PC-3 (cell line): ENCODE results near the gene CST4. TPM values are rescaled to one million over a fixed set of nuclear protein-coding genes. Genes with fewer than 3 reads are reported as not detected.

ENCODE experiments used
- ATAC-seq: fragments of 200-7000 bp; cut with Tn5 transposase; 2 replicates; pipeline ENCODE4 v1.9.1; 2020; ENCODE audit warnings: mild to moderate bottlenecking, moderate library complexity
- BruUV-seq: library from RNA; stranded (reverse); fragments of 400-500 nt; replicated peaks from 2 replicates; lab custom pipeline; 2021; lab: Mats Ljungman, UMichigan
- CTCF ChIA-PET: fragments of 300-600 bp; sonication (Branson Sonifier 250); formaldehyde crosslinking; loops from one replicate; lab custom pipeline; 2022; ENCODE audit warnings: antibody characterized with exemption; lab: Charles Lee
- POLR2A ChIA-PET: fragments of 300-600 bp; sonication (Branson Sonifier 250); formaldehyde crosslinking; loops from one replicate; lab custom pipeline; 2022; ENCODE audit warnings: antibody characterized with exemption; ENCODE audit not compliant: unreplicated experiment; lab: Charles Lee
- DNase-seq: peaks from one replicate; pipeline ENCODE4 v3.0.0-alpha.2; 2015
- H2AFZ ChIP-seq: fragments of 300-600 bp; sonication (generic); 2 replicates; pipeline ENCODE4 v1.6.0; 2016; ENCODE audit warnings: antibody characterized with exemption, low read length
- H3F3A ChIP-seq: fragments of 300-600 bp; sonication (generic); one replicate; pipeline ENCODE4 v1.6.0; 2017; ENCODE audit warnings: antibody characterized with exemption, low read length, control low read depth, mild to moderate bottlenecking; ENCODE audit not compliant: unreplicated experiment
- H3K27ac ChIP-seq: fragments of 300-600 bp; sonication (generic); 2 replicates; pipeline ENCODE4 v1.5.1; 2016; ENCODE audit warnings: mild to moderate bottlenecking, low read length
- H3K27me3 ChIP-seq: fragments of 300-600 bp; sonication (generic); 2 replicates; pipeline ENCODE4 v1.6.1; 2016; ENCODE audit warnings: low read length, mixed read lengths
- H3K36me3 ChIP-seq: fragments of 300-600 bp; sonication (generic); 2 replicates; pipeline ENCODE4 v1.6.1; 2016; ENCODE audit warnings: low read depth, mixed run types, low read length, mixed read lengths
- H3K4me1 ChIP-seq: fragments of 300-600 bp; sonication (generic); 2 replicates; pipeline ENCODE4 v1.5.1; 2016; ENCODE audit warnings: low read length; ENCODE audit not compliant: insufficient read depth
- H3K4me2 ChIP-seq: fragments of 300-600 bp; sonication (generic); 2 replicates; pipeline ENCODE4 v1.6.0; 2016; ENCODE audit warnings: low read length
- H3K4me3 ChIP-seq: fragments of 300-600 bp; sonication (generic); 2 replicates; pipeline ENCODE4 v1.5.1; 2016; ENCODE audit warnings: mild to moderate bottlenecking, low read length, mixed read lengths
- H3K79me2 ChIP-seq: fragments of 300-600 bp; sonication (generic); 2 replicates; pipeline ENCODE4 v1.6.1; 2017; ENCODE audit warnings: low read length, mixed read lengths
- H3K9ac ChIP-seq: fragments of 300-600 bp; sonication (generic); 2 replicates; pipeline ENCODE4 v1.6.0; 2016; ENCODE audit warnings: mild to moderate bottlenecking, low read length
- H3K9me2 ChIP-seq: fragments of 300-600 bp; sonication (generic); replicated peaks from 2 replicates; pipeline ENCODE4 v1.6.1; 2016; ENCODE audit warnings: mixed run types, low read length, mixed read lengths
- H3K9me3 ChIP-seq: fragments of 300-600 bp; sonication (generic); 2 replicates; pipeline ENCODE4 v1.6.1; 2016; ENCODE audit warnings: low read length, mixed read lengths
- H4K20me1 ChIP-seq: fragments of 300-600 bp; sonication (generic); 2 replicates; pipeline ENCODE4 v1.6.1; 2016; ENCODE audit warnings: low read length, mixed read lengths
- CTCF ChIP-seq: fragments of 300-600 bp; sonication (generic); conservative IDR thresholded peaks from 2 replicates; pipeline ENCODE4 v1.5.1; 2017; ENCODE audit warnings: antibody characterized with exemption, low read depth, mild to moderate bottlenecking, low read length
- EZH2 ChIP-seq: fragments of 300-600 bp; sonication (generic); IDR thresholded peaks from one replicate; pipeline ENCODE4 v1.6.1; 2017; ENCODE audit warnings: antibody characterized with exemption, mild to moderate bottlenecking, low read length; ENCODE audit not compliant: unreplicated experiment
- EZH2phosphoT487 ChIP-seq: fragments of 300-600 bp; sonication (generic); IDR thresholded peaks from 2 replicates; pipeline ENCODE4 v1.6.1; 2018; ENCODE audit warnings: mild to moderate bottlenecking, antibody characterized with exemption, low read length, borderline replicate concordance
- intact Hi-C: fragments of 100-400 bp; cut with micrococcal nuclease; formaldehyde crosslinking; loops from 2 replicates; pipeline ENCODE4 v1.9.0; 2023
- total RNA-seq: library from RNA; depleted of rRNA; stranded (reverse); fragments of >200 nt; gene quantifications from 2 replicates; pipeline ENCODE4 v1.2.3, GENCODE V29; 2014

CST4 gene
- total RNA-seq, 1 experiment from 2014 or later = 0.98 TPM

GRCh38 chr20:23653400-23653938, 35.4 kb downstream of the CST4 start:
- no peaks in the 10 kb centered on the region for H4K20me1 ChIP-seq
- DNase-seq = no peak
- H3K79me2 ChIP-seq = no peaks in the 10 kb centered on the region
- H3K36me3 ChIP-seq = no peaks in the 10 kb centered on the region
- no peak overlapping the region for H3K27ac ChIP-seq
- no peaks in the 10 kb centered on the region for H3K9me2 ChIP-seq
- TF ChIP-seq EZH2phosphoT487 (no peak), CTCF (no peak), EZH2 (no peak)
- no peak overlapping the region for H3K9ac ChIP-seq
- H2AFZ ChIP-seq = no peak overlapping the region
- ChIA-PET POLR2A (no interaction called here), CTCF (no interaction called here)
- no peaks in the 10 kb centered on the region for H3K4me1 ChIP-seq
- H3K4me3 ChIP-seq = no peak overlapping the region
- 0 out of 2 replicates have a peak, but pooled peaks cover 9% of the 10 kb centered on the region for H3K27me3 ChIP-seq
- no peaks in the 10 kb centered on the region for H3F3A ChIP-seq
- intact Hi-C loops = no loop called here
- H3K4me2 ChIP-seq = no peak overlapping the region
- no peaks in the 10 kb centered on the region for H3K9me3 ChIP-seq
- BruUV-seq = no TSS peak
- no peak for ATAC-seq

- no peak for ATAC-seq
- CTCF ChIA-PET = no interaction called here
Measured at GRCh38 chr20:23652926-23653325, 35.9 kb downstream of the CST4 start.

More at GRCh38 chr20:23652926-23653325, 35.9 kb downstream of the CST4 start:
- 0 out of 2 replicates have a peak, but pooled peaks cover 9% of the 10 kb centered on the region for H3K27me3 ChIP-seq
- no peaks in the 10 kb centered on the region for H3F3A ChIP-seq
- no peaks in the 10 kb centered on the region for H3K79me2 ChIP-seq
- H3K9ac ChIP-seq = no peak overlapping the region
- TF ChIP-seq CTCF (no peak), EZH2 (no peak), EZH2phosphoT487 (no peak)
- H3K27ac ChIP-seq = no peak overlapping the region
- no peak overlapping the region for H3K4me2 ChIP-seq
- no peak overlapping the region for H2AFZ ChIP-seq
- no peak overlapping the region for H3K4me3 ChIP-seq
- no TSS peak for BruUV-seq
- no peak for DNase-seq
- H4K20me1 ChIP-seq = no peaks in the 10 kb centered on the region
- no peaks in the 10 kb centered on the region for H3K4me1 ChIP-seq
- POLR2A ChIA-PET = no interaction called here
- H3K9me2 ChIP-seq = no peaks in the 10 kb centered on the region
- H3K36me3 ChIP-seq = no peaks in the 10 kb centered on the region
- intact Hi-C loops = no loop called here
- no peaks in the 10 kb centered on the region for H3K9me3 ChIP-seq
